Measurements from ENCODE around the gene SIL1.

GRCh38 chr5:138944527-138945322, 253.4 kb downstream of the SIL1 start:
- no peak for TF ChIP-seq CTCF (conservative IDR thresholded peaks at IDR 0.05)
- TF ChIP-seq EZH2 (IDR thresholded peaks at IDR 0.05; ENCODE audit: low read depth), result no peak
